CD4-positive, alpha-beta T cell treated with Interleukin-17A for 4 hours (primary cell): ENCODE data around the gene GCLM.
"Not testable (repeated sequence)": the region's sequence is repeated elsewhere in the genome, so short reads cannot be mapped to it uniquely, and the experiment has no call there.

Experiments
- DNase-seq: peaks from one replicate; pipeline ENCODE4 v3.0.0-alpha.2; 2020; ENCODE audit warnings: mixed read lengths

Gene GCLM

DNA sequence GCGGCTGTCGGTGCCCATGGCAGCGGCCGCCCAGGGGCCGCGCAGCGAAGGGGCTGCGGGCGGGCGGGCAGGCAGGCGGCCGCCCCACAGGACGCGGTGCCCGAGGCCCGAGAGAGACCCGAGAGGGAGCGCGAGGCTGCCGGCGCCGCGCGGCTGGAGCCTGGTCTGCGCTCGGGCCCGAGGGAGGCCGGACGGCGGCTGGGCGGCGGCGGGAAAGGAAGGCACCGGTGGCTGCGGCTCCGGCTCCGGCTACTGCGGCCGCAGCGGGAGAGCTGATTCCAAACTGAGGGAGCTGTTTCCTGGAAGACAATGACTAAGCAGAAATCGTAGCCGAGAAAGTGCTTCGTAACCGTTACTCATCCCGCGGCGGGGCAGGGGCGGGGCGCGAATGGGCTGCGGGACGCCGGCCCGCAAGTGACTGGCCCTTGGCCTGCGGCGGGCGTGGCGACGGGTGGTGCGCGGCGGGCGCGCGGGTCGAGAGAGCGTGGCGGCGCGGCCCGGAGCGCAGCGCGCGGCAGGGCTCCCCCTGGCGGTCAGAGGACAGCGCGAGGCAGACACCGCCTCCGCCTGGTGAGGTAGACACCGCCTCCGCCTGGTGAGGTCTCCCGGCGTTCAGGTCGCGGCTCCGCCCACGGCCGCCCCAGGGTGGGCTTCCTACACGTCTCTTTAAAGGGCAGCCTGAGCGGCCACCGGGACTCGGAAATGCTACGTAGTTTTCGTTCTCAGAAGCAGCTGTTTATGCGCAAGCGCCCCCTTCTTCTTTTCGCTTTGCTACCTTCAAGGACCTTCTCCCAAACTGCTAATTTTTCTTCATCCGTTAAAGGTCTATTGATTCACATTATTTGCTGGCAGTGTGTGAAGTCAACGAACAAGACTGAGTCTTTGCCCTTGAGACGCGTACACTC lies at the start of gene GCLM:
Gene GCLM (minus strand): TSS at position 285 of the 905 bp plus-strand sequence. CDS start 267 bp downstream, at position 18.
- DNase-seq, result peak; percentile 93

DNA sequence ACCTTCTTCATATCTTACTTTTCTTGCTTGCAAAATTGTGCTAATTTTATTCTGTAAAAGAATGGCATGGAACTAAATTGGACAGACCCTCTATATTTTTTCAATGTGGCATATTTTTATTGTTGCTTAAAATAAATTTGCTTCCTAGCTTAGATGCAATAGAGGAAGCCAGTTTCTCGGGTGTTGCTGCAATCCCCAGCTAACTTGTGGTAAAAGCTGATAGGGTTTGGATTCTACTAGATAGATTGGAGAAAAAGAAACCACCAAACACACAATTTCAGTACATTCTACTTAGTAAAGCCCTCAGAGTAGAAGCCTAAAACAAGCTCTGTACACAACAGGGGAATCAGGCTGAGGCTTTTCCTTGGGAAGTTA lies 49.5 kb upstream of the GCLM start:
- no peak for DNase-seq

DNA sequence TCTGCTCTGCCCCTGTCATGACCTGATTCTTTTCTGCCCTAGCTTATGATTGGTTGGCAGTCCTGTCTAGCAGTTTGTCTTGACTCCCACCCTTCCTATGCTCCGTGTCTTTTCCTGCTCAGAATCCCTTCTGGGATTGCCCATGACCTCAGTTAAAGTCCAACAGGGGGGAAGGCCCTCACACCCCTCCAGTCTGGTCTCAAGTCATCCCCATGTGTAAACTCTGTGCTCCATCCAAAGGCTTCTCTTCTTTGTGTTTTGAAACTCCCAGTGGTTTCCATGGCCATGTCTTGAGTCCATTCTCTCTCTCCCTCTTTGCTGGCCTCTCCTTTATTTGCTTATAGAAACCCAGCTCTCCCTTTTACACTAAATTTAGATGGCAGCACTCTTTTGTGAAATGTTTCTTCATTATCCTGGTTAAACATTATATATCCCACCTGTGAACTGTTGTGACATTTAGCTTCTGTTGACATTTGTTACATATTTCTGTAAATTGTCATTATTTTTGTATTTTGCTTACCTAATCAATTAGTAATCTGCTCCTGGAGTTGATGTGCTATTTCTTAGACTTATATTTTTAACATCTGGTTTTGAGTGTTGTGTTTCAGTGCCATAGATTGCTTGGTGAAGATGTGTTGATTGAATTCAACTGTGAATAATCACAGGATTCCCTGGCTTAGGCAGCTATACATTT lies 48.9 kb upstream of the GCLM start:
- no peak for DNase-seq

GRCh38 chr1:93955765-93956164 lies 46.5 kb upstream of the GCLM start:
- DNase-seq, result no peak

- not testable (repeated sequence) for DNase-seq
Measured at GRCh38 chr1:93947002-93947686, 37.9 kb upstream of the GCLM start.

DNA sequence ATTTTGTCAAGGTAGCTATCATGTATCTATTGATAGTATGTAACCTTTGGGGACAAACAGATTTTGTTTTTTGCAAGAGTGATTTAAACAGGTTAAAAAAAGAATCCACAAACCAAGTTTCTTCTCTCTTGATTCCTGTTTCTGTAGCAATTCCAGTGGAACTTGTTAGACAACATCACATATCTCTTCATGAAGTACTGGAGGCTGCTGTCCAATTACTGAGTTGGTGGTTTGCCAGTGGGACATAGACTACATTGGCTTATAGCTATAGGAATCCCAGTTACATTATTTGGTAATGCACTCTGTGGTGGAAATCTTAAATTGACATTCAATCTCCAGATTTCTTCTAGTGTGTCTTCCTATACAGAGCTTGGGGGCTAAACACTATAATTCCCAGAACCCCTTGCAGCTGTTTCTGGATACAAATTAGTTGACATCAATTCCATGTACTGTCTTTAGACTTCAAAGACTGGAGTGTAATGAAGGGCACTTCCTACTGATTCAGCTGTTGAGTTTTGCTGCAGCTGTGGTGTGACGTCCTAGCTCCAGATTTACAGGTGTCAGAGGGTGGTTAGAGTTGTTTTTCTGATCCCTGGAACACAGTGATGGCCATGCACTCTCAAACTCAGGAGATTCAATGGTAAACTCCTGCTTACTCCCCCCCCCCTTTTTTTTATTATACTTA lies 29.4 kb upstream of the GCLM start:
- no peak for DNase-seq

- no peak for DNase-seq
Measured at GRCh38 chr1:93937997-93938396, 28.8 kb upstream of the GCLM start.

- no peak for DNase-seq
Measured at GRCh38 chr1:93925206-93925605, 16.0 kb upstream of the GCLM start.

DNA sequence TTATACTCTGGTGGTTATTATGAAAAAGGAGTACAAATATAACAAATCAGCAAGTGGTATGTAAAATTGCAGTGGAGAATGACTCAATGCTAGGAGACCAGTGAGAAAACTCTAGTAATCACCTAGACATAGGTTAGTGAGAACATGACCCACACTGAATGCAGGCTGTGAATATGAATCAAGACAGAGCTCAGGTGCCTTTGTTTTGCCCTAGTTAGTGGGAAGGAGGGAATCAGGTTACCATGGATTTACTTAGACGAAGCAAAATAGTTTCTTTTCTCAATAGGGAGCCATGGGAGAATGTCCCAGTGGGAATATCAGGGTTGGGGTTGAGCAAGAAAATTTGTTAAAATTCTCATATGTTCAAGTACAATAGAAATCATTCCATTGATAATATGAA lies 10.6 kb upstream of the GCLM start:
- DNase-seq, result no peak

DNA sequence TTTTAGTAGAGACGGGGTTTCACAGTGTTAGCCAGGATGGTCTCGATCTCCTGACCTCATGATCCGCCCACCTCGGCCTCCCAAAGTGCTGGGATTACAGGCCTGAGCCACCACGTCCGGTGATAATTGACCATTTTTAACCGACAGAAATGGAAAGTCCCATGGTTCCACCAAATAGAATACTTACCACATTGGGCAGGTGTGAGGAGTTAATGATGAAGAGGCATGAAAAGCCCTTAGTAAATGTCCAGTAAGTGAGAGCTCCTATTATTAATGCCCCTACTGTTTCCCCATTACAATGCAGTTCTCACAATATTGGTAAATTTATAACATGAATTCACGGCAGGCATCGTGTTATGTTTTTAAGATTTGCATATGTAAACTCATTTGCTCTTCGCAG lies 8.1 kb upstream of the GCLM start:
- DNase-seq, result no peak

DNA sequence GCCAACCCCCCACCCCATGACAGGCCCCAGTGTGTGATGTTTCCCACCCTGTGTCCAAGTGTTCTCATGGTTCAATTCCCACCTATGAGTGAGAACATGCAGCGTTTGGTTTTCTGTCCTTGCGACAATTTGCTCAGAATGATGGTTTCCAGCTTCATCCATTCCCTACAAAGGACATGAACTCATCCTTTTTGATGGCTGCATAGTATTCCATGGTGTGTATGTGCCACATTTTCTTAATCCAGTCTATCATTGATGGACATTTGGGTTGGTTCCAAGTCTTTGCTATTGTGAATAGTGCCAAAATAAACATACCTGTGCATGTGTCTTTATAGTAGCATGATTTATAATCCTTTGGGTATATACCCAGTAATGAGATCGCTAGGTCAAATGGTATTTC lies 1.6 kb upstream of the GCLM start:
- not testable (repeated sequence) for DNase-seq

- DNase-seq, result no peak
Measured at GRCh38 chr1:93910305-93910704, 1.1 kb upstream of the GCLM start.

DNA sequence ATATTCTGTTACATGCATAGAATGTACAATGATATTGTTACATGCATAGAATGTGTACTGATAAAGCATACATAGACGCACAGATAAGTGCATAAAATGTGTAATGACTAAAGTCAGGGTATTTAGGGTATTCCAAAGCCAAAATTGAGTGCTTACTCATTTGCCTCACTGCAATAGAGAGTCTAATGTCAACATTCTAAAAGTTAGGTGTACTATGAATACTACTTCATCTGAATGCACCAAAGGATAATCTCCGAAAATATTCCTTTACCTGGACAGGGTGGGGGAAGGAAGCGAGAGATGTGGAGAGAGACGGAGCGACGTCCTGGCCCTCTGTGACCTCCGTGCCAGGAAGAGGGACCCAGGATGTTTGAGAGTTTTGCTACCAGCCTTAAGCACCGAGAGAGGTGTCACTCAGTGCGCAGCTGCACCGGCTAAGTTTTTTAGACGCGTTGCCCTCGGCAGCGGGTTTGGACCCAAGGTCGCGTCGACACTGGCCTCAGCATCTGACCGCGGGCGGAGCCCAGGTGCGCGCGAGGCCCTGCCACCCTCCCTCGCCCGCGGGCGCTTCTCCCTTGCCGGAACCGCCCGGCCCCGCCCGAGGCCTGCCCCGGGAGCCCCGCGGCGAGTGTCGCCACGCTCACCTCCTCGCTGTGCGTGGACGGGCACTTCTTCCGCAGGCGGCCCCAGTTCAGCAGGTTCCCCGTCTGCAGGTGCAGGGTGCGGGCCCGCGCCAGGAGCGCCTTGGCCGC lies 660 bp downstream of the GCLM start:
- DNase-seq, result peak; percentile 59

- no peak for DNase-seq
Measured at GRCh38 chr1:93907718-93908117, 1.5 kb downstream of the GCLM start.

- no peak for DNase-seq
Measured at GRCh38 chr1:93906480-93906879, 2.8 kb downstream of the GCLM start.

DNA sequence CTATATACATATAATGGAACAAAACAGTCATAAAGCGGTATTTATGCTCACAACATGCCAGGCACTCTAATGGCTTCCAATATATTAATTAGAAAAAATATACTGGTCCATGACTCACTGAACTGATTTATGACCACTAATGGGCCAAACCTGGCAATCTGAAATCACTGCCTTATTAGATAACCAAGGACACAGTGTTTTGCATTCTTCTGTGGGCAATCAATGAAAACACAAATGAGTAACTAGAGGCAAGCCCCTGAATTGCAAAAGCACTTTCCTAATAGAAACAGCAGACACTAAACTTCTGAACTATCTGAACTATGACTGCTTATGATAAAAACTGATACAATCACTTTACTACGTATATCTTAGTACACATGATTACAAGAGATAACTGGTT lies 3.5 kb downstream of the GCLM start:
- no peak for DNase-seq

DNA sequence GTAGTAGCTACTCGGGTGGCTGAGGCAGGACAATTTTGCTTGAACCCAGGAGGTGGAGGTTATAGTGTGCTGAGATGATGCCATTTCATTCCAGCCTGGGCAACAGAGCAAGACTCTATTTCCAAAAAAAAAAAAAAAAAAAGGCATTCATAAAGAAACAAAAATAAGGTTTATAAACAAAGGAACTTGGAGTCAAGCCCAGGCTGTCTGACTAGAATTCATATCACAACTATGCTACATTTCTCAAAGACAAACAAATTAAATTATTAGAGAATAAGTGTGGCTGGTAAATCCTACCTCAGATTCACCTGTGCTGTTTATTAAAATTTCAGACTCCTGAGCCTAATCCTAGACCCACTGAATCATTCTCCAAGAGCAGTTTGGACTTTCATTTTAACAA lies 4.2 kb downstream of the GCLM start:
- no peak for DNase-seq

GRCh38 chr1:93904228-93904627 lies 5.0 kb downstream of the GCLM start:
- no peak for DNase-seq

DNA sequence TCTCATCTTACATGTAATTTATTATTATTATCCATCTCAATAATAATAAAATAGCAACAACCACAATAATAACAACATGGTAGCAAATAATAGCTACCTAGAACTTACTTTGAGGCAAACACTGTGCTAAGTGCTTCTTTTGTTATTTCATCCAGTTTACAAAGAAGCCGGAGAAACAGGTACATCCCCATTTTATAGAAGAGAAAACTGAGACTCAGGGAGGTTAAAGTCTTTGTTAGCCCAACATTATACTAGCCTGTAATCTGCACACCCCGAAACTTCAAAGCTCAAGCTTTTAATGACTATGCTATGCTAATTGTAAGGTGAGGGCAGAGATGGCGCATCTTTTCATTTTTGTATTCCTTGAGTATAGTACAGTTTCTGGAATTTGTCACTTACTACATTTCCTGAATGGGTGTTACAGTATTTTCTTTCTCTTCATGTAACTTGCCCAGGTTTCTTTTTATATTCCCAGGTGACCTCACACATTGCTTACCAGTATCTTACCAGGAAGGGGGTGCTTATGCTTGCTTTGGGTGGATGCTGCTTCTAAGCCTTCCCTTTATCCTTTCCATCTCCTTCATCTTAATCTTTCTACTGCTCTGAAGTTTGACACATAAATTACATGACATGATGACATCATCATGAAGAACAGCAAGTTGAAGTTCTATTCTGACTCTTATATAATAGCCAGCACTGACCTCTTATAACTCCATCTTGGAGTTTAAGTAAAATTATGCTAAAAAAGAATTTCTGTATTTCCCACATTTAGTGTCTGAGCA lies 8.3 kb downstream of the GCLM start:
- DNase-seq, result no peak

DNA sequence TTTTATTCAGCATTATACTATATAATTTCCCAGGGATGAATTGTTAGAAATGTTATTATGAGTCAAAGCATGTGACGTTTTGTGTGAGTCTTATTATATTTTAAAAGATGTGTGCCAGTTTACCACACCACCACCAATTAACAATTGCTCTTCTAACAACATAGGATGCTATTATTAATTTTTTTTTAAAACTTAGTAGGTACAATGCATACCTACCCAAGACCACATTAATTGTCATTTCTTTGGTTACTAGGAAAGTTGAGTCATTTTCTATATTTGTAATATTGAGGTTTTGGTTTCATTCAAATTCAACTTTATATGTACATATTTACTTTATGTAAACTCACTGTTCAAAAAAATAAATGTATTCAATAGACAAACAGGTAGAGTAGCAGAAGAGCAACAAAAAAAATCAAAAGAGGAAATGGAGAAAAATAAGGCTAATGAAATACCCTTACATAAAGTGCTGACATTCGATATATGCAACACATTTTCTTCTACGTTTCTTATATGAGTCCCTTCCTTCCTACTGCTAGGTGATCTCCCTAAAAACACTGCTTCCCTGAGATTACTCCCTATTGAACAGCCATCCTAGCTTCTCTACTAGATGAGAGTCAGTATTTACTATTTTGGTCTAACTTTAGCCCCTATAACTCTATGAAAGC lies 9.6 kb downstream of the GCLM start:
- no peak for DNase-seq

DNA sequence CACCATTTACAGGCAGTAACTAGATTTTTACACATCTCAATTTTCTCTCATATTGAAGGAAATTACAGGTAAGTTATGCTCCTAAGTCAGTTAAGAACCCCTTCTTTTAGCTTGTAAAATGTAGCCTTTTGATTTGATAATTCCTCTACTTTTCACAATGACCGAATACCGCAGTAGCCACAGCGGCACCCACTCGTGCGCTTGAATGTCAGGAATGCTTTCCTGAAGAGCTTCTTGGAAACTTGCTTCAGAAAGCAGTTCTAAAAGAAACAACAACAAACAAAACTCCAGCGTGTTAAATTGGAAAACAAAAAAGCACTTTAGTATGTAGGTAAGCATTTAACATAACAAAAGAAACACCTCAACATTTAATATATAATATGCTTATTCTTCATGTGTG lies 20.3 kb downstream of the GCLM start:
- no peak for DNase-seq
